ENCODE data around the gene TEX264.

Gene TEX264

GRCh38 chr3:51691021-51691420 is 20.0 kb downstream of the TEX264 start:
- no peak for TF ChIP-seq EP300 (IDR thresholded peaks at IDR 0.05; ENCODE audit: borderline replicate concordance)

DNA sequence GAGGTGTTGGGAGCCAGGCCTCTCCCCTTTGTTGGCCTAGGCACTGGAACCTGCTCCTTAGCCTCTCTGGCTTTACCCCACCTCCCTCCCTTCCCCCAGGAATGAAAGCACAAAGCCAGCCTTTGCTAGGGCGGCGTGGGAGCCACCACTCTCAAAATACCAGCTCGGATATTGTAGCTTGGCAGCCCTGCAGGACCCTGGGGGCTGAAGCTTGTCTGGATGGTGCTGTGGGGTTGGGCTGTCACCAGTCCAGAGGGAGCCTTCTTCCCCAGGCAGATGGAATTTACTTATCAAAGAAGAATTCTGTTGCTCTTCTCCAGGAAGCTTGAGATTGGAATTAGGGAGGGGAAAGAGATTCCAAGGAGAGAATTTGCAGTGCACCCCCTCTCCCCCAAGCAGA is 20.9 kb downstream of the TEX264 start:
- no peak for TF ChIP-seq EP300 (IDR thresholded peaks at IDR 0.05; ENCODE audit: borderline replicate concordance)
- TF ChIP-seq RAD21 (IDR thresholded peaks at IDR 0.05; ENCODE audit: low read depth) = no peak
- no peak for TF ChIP-seq CREB1 (IDR thresholded peaks at IDR 0.05; ENCODE audit: low read depth)
- TF ChIP-seq NFIC (IDR thresholded peaks at IDR 0.05) = no peak
- TF ChIP-seq USF1 (IDR thresholded peaks at IDR 0.05) = no peak
- no peak for TF ChIP-seq ZBTB7A (IDR thresholded peaks at IDR 0.05; ENCODE audit: low read depth)
- TF ChIP-seq TAF1 (IDR thresholded peaks at IDR 0.05; ENCODE audit: low read depth) = no peak
- no peak for TF ChIP-seq TEAD4 (IDR thresholded peaks at IDR 0.05)
- TF ChIP-seq EGR1 (IDR thresholded peaks at IDR 0.05) = no peak
- no peak for TF ChIP-seq CEBPB (IDR thresholded peaks at IDR 0.05)
- no peak for TF ChIP-seq FOXM1 (IDR thresholded peaks at IDR 0.05; ENCODE audit: borderline replicate concordance, low read depth)
- TF ChIP-seq YY1 (IDR thresholded peaks at IDR 0.05; ENCODE audit: low read depth) = no peak
- no peak for TF ChIP-seq TCF12 (IDR thresholded peaks at IDR 0.05; ENCODE audit: low read depth)
- TF ChIP-seq REST (IDR thresholded peaks at IDR 0.05; ENCODE audit: low read depth) = no peak
- TF ChIP-seq, protein P1, sequence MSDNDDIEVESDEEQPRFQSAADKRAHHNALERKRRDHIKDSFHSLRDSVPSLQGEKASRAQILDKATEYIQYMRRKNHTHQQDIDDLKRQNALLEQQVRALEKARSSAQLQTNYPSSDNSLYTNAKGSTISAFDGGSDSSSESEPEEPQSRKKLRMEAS (IDR thresholded peaks at IDR 0.05) = no peak

GRCh38 chr3:51692980-51693395 is 21.9 kb downstream of the TEX264 start:
- TF ChIP-seq RAD21 (IDR thresholded peaks at IDR 0.05; ENCODE audit: low read depth) = no peak
- no peak for TF ChIP-seq EGR1 (IDR thresholded peaks at IDR 0.05)
- no peak for TF ChIP-seq USF1 (IDR thresholded peaks at IDR 0.05)
- TF ChIP-seq, protein P1 (IDR thresholded peaks at IDR 0.05) = no peak
- TF ChIP-seq TCF12 (IDR thresholded peaks at IDR 0.05; ENCODE audit: low read depth) = no peak
- no peak for TF ChIP-seq ZBTB7A (IDR thresholded peaks at IDR 0.05; ENCODE audit: low read depth)
- TF ChIP-seq TAF1 (IDR thresholded peaks at IDR 0.05; ENCODE audit: low read depth) = no peak
- TF ChIP-seq NFIC (IDR thresholded peaks at IDR 0.05) = no peak
- no peak for TF ChIP-seq YY1 (IDR thresholded peaks at IDR 0.05; ENCODE audit: low read depth)
- TF ChIP-seq CREB1 (IDR thresholded peaks at IDR 0.05; ENCODE audit: low read depth) = no peak
- no peak for TF ChIP-seq REST (IDR thresholded peaks at IDR 0.05; ENCODE audit: low read depth)
- no peak for TF ChIP-seq TEAD4 (IDR thresholded peaks at IDR 0.05)
- no peak for TF ChIP-seq EP300 (IDR thresholded peaks at IDR 0.05; ENCODE audit: borderline replicate concordance)
- no peak for TF ChIP-seq CEBPB (IDR thresholded peaks at IDR 0.05)
- TF ChIP-seq FOXM1 (IDR thresholded peaks at IDR 0.05; ENCODE audit: borderline replicate concordance, low read depth) = no peak

DNA sequence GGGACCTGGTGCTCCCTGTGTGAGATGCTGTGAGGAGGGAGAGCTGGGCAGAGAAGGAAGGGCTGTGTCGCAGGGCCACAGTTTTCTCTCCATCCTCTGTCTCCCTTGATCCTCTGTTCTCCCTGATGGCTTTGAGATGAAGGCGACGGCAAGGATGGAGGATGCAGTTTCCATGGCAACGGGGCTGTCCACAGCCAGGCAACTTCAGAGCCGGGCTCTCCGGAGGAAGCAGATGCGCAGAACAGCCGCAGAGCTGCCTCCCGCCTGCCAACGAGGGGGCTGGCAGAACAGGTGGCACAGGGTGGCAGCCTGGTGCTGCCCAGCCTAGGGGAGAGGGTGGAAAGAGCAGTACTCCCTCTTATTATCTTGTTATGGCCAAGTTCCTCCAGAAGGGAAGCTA is 25.9 kb downstream of the TEX264 start:
- no peak for TF ChIP-seq FOXM1 (IDR thresholded peaks at IDR 0.05; ENCODE audit: borderline replicate concordance, low read depth)
- TF ChIP-seq REST (IDR thresholded peaks at IDR 0.05; ENCODE audit: low read depth) = no peak
- no peak for TF ChIP-seq EGR1 (IDR thresholded peaks at IDR 0.05)
- no peak for TF ChIP-seq CEBPB (IDR thresholded peaks at IDR 0.05)
- TF ChIP-seq USF1 (IDR thresholded peaks at IDR 0.05) = no peak
- TF ChIP-seq CREB1 (IDR thresholded peaks at IDR 0.05; ENCODE audit: low read depth) = no peak
- TF ChIP-seq, protein P1 (IDR thresholded peaks at IDR 0.05) = no peak
- TF ChIP-seq TAF1 (IDR thresholded peaks at IDR 0.05; ENCODE audit: low read depth) = no peak
- TF ChIP-seq TCF12 (IDR thresholded peaks at IDR 0.05; ENCODE audit: low read depth) = no peak
- TF ChIP-seq NFIC (IDR thresholded peaks at IDR 0.05) = no peak
- no peak for TF ChIP-seq YY1 (IDR thresholded peaks at IDR 0.05; ENCODE audit: low read depth)
- TF ChIP-seq RAD21 (IDR thresholded peaks at IDR 0.05; ENCODE audit: low read depth) = no peak
- TF ChIP-seq EP300 (IDR thresholded peaks at IDR 0.05; ENCODE audit: borderline replicate concordance) = no peak
- TF ChIP-seq TEAD4 (IDR thresholded peaks at IDR 0.05) = no peak

Data from Ishikawa (cell line).